ENCODE measurements around the gene TXNRD3. TPM values are rescaled to one million over a fixed set of nuclear protein-coding genes. Genes with fewer than 3 reads are reported as not detected.

The TXNRD3 gene
- total RNA-seq, 6 experiments from 2014 or later = 7.3 to 10.4 (median 7.9) TPM

DNA sequence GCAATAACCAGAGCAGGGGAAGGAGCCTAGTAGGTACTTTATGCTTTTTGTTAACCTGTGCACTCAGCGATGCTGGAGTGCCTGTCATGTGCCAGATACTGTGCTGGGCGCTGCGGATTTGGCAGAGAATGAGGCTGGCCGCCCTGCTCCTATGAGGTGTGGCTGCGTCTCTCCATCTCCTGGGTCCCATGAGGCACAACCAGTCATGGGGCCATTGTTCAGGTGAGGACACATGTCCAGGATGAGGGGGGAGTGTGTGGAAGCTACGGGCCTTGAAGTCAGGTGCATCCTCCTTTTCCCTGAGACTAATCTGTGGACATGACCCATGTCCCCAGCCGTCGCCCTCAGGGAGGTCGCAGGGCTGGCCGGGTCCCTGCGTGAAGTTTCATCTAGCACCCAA is 963 bp upstream of the TXNRD3 start:
- H3K4me3 ChIP-seq = no peak overlapping the region
- no peak for TF ChIP-seq POLR2A (IDR thresholded peaks at IDR 0.05)
- TF ChIP-seq, protein P1, sequence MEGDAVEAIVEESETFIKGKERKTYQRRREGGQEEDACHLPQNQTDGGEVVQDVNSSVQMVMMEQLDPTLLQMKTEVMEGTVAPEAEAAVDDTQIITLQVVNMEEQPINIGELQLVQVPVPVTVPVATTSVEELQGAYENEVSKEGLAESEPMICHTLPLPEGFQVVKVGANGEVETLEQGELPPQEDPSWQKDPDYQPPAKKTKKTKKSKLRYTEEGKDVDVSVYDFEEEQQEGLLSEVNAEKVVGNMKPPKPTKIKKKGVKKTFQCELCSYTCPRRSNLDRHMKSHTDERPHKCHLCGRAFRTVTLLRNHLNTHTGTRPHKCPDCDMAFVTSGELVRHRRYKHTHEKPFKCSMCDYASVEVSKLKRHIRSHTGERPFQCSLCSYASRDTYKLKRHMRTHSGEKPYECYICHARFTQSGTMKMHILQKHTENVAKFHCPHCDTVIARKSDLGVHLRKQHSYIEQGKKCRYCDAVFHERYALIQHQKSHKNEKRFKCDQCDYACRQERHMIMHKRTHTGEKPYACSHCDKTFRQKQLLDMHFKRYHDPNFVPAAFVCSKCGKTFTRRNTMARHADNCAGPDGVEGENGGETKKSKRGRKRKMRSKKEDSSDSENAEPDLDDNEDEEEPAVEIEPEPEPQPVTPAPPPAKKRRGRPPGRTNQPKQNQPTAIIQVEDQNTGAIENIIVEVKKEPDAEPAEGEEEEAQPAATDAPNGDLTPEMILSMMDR (IDR thresholded peaks at IDR 0.05) = no peak
- DNase-seq (no peak), ATAC-seq (no peak)
- intact Hi-C loops (cut with DNase I) = no loop called here
- H3K27me3 ChIP-seq = no peaks in the 10 kb centered on the region
- no peaks in the 10 kb centered on the region for H3K36me3 ChIP-seq
- no peaks in the 10 kb centered on the region for H3K9me3 ChIP-seq
- no peaks in the 10 kb centered on the region for H3K4me1 ChIP-seq
- WGBS (ENCODE audit: insufficient coverage, low coverage, low lambda C conversion rate, missing lambda C conversion rate) = 77% methylated on average over 4 of the region's 11 CpGs
- no peak overlapping the region for H3K27ac ChIP-seq

DNA sequence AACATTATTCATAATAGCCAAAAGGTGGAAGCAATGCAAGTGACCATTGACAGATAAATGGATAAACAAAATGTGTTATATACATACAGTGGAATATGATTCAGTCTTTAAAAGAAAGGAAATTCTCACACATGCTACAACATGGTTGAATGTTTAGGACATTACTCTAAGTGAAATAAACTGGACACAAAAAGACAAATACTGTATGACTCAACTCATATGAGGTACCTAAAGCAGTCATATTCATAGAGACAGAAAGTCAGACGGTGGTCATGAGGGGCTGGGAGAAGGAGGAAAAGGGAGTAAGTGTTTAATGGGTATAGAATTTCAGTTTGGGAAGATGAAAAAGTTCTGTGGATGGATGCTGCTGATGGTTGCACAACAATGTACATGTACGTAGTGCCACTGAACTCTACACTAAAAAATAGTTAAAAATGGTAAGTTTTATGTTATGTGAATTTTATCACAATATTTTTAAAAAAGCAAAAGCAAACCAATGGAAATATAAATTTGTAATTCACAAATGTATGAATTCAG is 5.3 kb downstream of the TXNRD3 start:
- no peak for TF ChIP-seq POLR2A (IDR thresholded peaks at IDR 0.05)
- TF ChIP-seq, protein P1 (IDR thresholded peaks at IDR 0.05) = no peak
- H3K4me1 ChIP-seq = no peaks in the 10 kb centered on the region
- intact Hi-C loops (cut with DNase I) = no loop called here
- H3K36me3 ChIP-seq = peaks cover 0 to 3% (median 0%) of the 10 kb centered on the region in 4 donors
- no peak overlapping the region for H3K27ac ChIP-seq
- H3K9me3 ChIP-seq = no peaks in the 10 kb centered on the region
- no peaks in the 10 kb centered on the region for H3K27me3 ChIP-seq
- no peak for ATAC-seq
- H3K4me3 ChIP-seq = no peak overlapping the region
- WGBS (ENCODE audit: insufficient coverage, low coverage, low lambda C conversion rate, missing lambda C conversion rate) = 84% methylated on average over 2 of the region's 2 CpGs
- no peak for DNase-seq

GRCh38 chr3:126646674-126647073 is 8.2 kb downstream of the TXNRD3 start:
- TF ChIP-seq POLR2A (IDR thresholded peaks at IDR 0.05) = no peak
- TF ChIP-seq, protein P1 (IDR thresholded peaks at IDR 0.05) = no peak
- ATAC-seq = no peak

GRCh38 chr3:126644615-126645014 is 10.3 kb downstream of the TXNRD3 start:
- Histone ChIP-seq H3K27ac (no peak overlapping the region), H3K9me3 (no peaks in the 10 kb centered on the region), H3K4me1 (no peaks in the 10 kb centered on the region), H3K36me3 (peaks cover 0 to 27% (median 9%) of the 10 kb centered on the region in 4 donors), H3K4me3 (no peak overlapping the region), H3K27me3 (no peaks in the 10 kb centered on the region)
- ATAC-seq (no peak), DNase-seq (no peak)
- no peak for TF ChIP-seq POLR2A (IDR thresholded peaks at IDR 0.05)
- TF ChIP-seq, protein P1 (IDR thresholded peaks at IDR 0.05) = no peak
- 90% methylated on average over 2 of the region's 2 CpGs for WGBS (ENCODE audit: insufficient coverage, low coverage, low lambda C conversion rate, missing lambda C conversion rate)
- intact Hi-C loops (cut with DNase I) = no loop called here

More at GRCh38 chr3:126646674-126647073, 8.2 kb downstream of the TXNRD3 start:
- H3K36me3 ChIP-seq = peaks cover 0 to 23% (median 9%) of the 10 kb centered on the region in 4 donors
- H3K9me3 ChIP-seq = no peaks in the 10 kb centered on the region
- WGBS (ENCODE audit: insufficient coverage, low coverage, low lambda C conversion rate, missing lambda C conversion rate) = 87% methylated on average over 1 of the region's 1 CpG
- no peak overlapping the region for H3K27ac ChIP-seq
- no peaks in the 10 kb centered on the region for H3K4me1 ChIP-seq
- H3K27me3 ChIP-seq = no peaks in the 10 kb centered on the region
- DNase-seq = no peak
- no peak overlapping the region for H3K4me3 ChIP-seq
- intact Hi-C loops (cut with DNase I) = no loop called here

Data from right lobe of liver (tissue), 6 donors.